Keratinocyte (primary cell): ENCODE measurements around the gene HRCT1. TPM values are rescaled to one million over a fixed set of nuclear protein-coding genes. Genes with fewer than 3 reads are reported as not detected.

ENCODE experiments used
- DNase-seq: peaks from one replicate; pipeline ENCODE4 v3.0.0-alpha.2; 2011; ENCODE audit warnings: low read depth, missing footprints, low spot score
- FAIRE-seq: peaks from 2 replicates; lab custom pipeline; 2011; peaks lifted over from hg19 to GRCh38; lab: Jason Lieb, UNC
- H2AFZ ChIP-seq: 2 replicates; pipeline ENCODE4 v1.6.0; 2012; ENCODE audit warnings: low read length, control low read depth, inconsistent platforms; ENCODE audit not compliant: control insufficient read depth
- H3K27ac ChIP-seq: 2 replicates; pipeline ENCODE4 v1.5.1; 2011; ENCODE audit warnings: low read length; ENCODE audit not compliant: control insufficient read depth, insufficient read depth
- H3K27me3 ChIP-seq: 3 replicates; pipeline ENCODE4 v1.6.0; 2011; ENCODE audit warnings: low read length; ENCODE audit not compliant: control insufficient read depth, insufficient read depth; ENCODE audit errors: extremely low read depth
- H3K36me3 ChIP-seq, 2 experiments: 2 replicates in 1 of 2; 3 replicates in 1 of 2; pipeline ENCODE4 v1.5.1; 2011; ENCODE audit warnings: low read length in 2 of 2, mild to moderate bottlenecking in 1 of 2; ENCODE audit not compliant: control insufficient read depth in 2 of 2, insufficient read depth in 2 of 2; ENCODE audit errors: extremely low read depth in 1 of 2
- H3K4me1 ChIP-seq: 3 replicates; pipeline ENCODE4 v1.5.1; 2011; ENCODE audit warnings: low read length; ENCODE audit not compliant: control insufficient read depth, insufficient read depth; ENCODE audit errors: extremely low read depth
- H3K4me2 ChIP-seq: 3 replicates; pipeline ENCODE4 v1.6.0; 2011; ENCODE audit warnings: low read depth, low read length; ENCODE audit not compliant: control insufficient read depth, insufficient read depth; ENCODE audit errors: extremely low read depth
- H3K4me3 ChIP-seq, 3 experiments: fragments of 200-600 bp in 1 of 3; sonication (generic) in 1 of 3; 2 replicates in 2 of 3; 3 replicates in 1 of 3; pipeline ENCODE4 v1.5.1; 2011 to 2016; ENCODE audit warnings: low read length in 3 of 3, mild to moderate bottlenecking in 3 of 3, control low read depth in 2 of 3, inconsistent platforms in 1 of 3, low read depth in 1 of 3, mixed read lengths in 1 of 3, mixed run types in 1 of 3, moderate library complexity in 1 of 3; ENCODE audit not compliant: control insufficient read depth in 2 of 3, insufficient read depth in 2 of 3; ENCODE audit errors: extremely low read depth in 1 of 3
- H3K79me2 ChIP-seq: 2 replicates; pipeline ENCODE4 v1.6.0; 2012; ENCODE audit warnings: low read length; ENCODE audit not compliant: control insufficient read depth, insufficient read depth
- H3K9ac ChIP-seq: 3 replicates; pipeline ENCODE4 v1.6.0; 2011; ENCODE audit warnings: low read length; ENCODE audit not compliant: control insufficient read depth, insufficient read depth; ENCODE audit errors: extremely low read depth
- H3K9me1 ChIP-seq: 3 replicates; pipeline ENCODE4 v1.6.0; 2011; ENCODE audit warnings: low read length; ENCODE audit not compliant: control insufficient read depth, insufficient read depth; ENCODE audit errors: extremely low read depth
- H3K9me3 ChIP-seq: 2 replicates; pipeline ENCODE4 v1.5.1; 2012; ENCODE audit warnings: low read depth, low read length; ENCODE audit not compliant: control insufficient read depth
- H4K20me1 ChIP-seq: 3 replicates; pipeline ENCODE4 v1.6.0; 2011; ENCODE audit warnings: low read length; ENCODE audit not compliant: control insufficient read depth, insufficient read depth; ENCODE audit errors: extremely low read depth
- EZH2 ChIP-seq: IDR thresholded peaks from one replicate; pipeline ENCODE4 v1.6.1; 2012; ENCODE audit warnings: inconsistent platforms, mild to moderate bottlenecking, low read length, moderate library complexity
- dilution Hi-C: fragments of 300-500 bp; cut with MboI; formaldehyde crosslinking; loops from one replicate; pipeline ENCODE4 v1.7.0; 2020; ENCODE audit warnings: low sequenced_read_pairs; ENCODE audit not compliant: extremely low pct_ligation_motif_present
- polyA plus RNA-seq, 5 experiments: library from polyadenylated mRNA; depleted of rRNA in 3 of 5; stranded (reverse) in 3 of 5; stranded (forward) in 1 of 5; unstranded in 1 of 5; fragments of >200 nt; gene quantifications; 1 replicate in 1 of 5; 2 replicates in 3 of 5; 3 replicates in 1 of 5; pipeline versions ENCODE4 v1.2.1 to v1.2.3, GENCODE V29; 2011 to 2012; ENCODE audit warnings: missing spikeins in 2 of 5, low read depth in 1 of 5, low replicate concordance in 1 of 5
- TF ChIP-seq, protein P1 (sequence below), 3 experiments: IDR thresholded peaks in 1 of 3; conservative IDR thresholded peaks in 1 of 3; optimal IDR thresholded peaks in 1 of 3; 2 replicates in 2 of 3; 3 replicates in 1 of 3; pipeline versions ENCODE3 to v1.5.1; 2011; ENCODE audit warnings: low read length in 3 of 3, mild to moderate bottlenecking in 3 of 3, moderate library complexity in 2 of 3, control low read depth in 1 of 3, inconsistent platforms in 1 of 3; ENCODE audit not compliant: insufficient read depth in 2 of 3; ENCODE audit errors: extremely low read depth in 1 of 3

HRCT1 gene
- polyA plus RNA-seq, 1 donor (not counting 4 experiments of a cell fraction or from before 2014, with no cell fraction given), result not detected

DNA sequence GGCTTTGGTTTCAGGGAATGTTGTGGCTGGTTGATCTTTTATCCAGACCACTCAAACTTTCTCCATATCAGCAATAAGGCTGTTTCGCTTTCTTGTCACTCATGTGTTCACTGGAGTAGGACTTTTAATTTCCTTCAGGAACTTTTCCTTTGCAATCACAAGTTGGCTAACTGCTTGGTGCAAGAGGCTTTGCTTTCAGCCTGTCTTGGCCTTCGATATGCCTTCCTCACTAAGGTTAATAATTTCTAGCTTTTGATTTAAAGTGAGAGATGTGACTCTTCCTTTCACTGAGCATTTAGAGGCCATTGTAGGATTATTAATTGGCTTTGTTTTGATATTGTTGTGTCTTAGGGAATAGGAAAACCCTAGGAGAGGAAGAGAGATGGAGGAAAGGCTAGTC, 7.0 kb upstream of the HRCT1 start:
- no peak overlapping the region for H3K9ac ChIP-seq
- dilution Hi-C loops, result no loop called here

GRCh38 chr9:35903049-35903448, 3.0 kb upstream of the HRCT1 start:
- H3K9ac ChIP-seq, result no peak overlapping the region
- no peak overlapping the region for H3K4me2 ChIP-seq
- no peaks in the 10 kb centered on the region for H3K79me2 ChIP-seq
- no peaks in the 10 kb centered on the region for H3K9me3 ChIP-seq
- peaks cover 26% of the 10 kb centered on the region for H3K4me1 ChIP-seq
- TF ChIP-seq, protein P1, sequence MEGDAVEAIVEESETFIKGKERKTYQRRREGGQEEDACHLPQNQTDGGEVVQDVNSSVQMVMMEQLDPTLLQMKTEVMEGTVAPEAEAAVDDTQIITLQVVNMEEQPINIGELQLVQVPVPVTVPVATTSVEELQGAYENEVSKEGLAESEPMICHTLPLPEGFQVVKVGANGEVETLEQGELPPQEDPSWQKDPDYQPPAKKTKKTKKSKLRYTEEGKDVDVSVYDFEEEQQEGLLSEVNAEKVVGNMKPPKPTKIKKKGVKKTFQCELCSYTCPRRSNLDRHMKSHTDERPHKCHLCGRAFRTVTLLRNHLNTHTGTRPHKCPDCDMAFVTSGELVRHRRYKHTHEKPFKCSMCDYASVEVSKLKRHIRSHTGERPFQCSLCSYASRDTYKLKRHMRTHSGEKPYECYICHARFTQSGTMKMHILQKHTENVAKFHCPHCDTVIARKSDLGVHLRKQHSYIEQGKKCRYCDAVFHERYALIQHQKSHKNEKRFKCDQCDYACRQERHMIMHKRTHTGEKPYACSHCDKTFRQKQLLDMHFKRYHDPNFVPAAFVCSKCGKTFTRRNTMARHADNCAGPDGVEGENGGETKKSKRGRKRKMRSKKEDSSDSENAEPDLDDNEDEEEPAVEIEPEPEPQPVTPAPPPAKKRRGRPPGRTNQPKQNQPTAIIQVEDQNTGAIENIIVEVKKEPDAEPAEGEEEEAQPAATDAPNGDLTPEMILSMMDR (optimal IDR thresholded peaks at IDR 0.05 in 1 of 3, IDR thresholded peaks at IDR 0.05 in 1 of 3, conservative IDR thresholded peaks at IDR 0.05 in 1 of 3; ENCODE audit: extremely low read depth in 1 of 3, insufficient read depth in 2 of 3, low read length in 3 of 3), result peak; percentile 42 to 64 (median 60)
- TF ChIP-seq EZH2, result no peak
- peak; percentile 36 for DNase-seq
- peak; percentile 84 for FAIRE-seq
- dilution Hi-C loops, result no loop called here
- no peak overlapping the region for H2AFZ ChIP-seq
- H3K36me3 ChIP-seq, result no peaks in the 10 kb centered on the region
- no peak overlapping the region for H3K27ac ChIP-seq
- no peaks in the 10 kb centered on the region for H3K9me1 ChIP-seq
- H4K20me1 ChIP-seq, result no peaks in the 10 kb centered on the region
- H3K4me3 ChIP-seq, result no peak overlapping the region
- H3K27me3 ChIP-seq, result no peaks in the 10 kb centered on the region

More for the DNA sequence above, 7.0 kb upstream of the HRCT1 start:
- H3K4me3 ChIP-seq, result no peak overlapping the region
- H3K79me2 ChIP-seq, result no peaks in the 10 kb centered on the region
- no peaks in the 10 kb centered on the region for H3K9me1 ChIP-seq
- H3K4me2 ChIP-seq, result no peak overlapping the region
- H3K4me1 ChIP-seq, result no peaks in the 10 kb centered on the region
- H2AFZ ChIP-seq, result no peak overlapping the region
- no peaks in the 10 kb centered on the region for H4K20me1 ChIP-seq
- no peaks in the 10 kb centered on the region for H3K9me3 ChIP-seq
- FAIRE-seq, result no peak
- H3K27ac ChIP-seq, result no peak overlapping the region
- H3K27me3 ChIP-seq, result no peaks in the 10 kb centered on the region
- no peaks in the 10 kb centered on the region for H3K36me3 ChIP-seq
- TF ChIP-seq, protein P1 (optimal IDR thresholded peaks at IDR 0.05 in 1 of 3, IDR thresholded peaks at IDR 0.05 in 1 of 3, conservative IDR thresholded peaks at IDR 0.05 in 1 of 3; ENCODE audit: extremely low read depth in 1 of 3, insufficient read depth in 2 of 3, low read length in 3 of 3), result no peak
- DNase-seq, result no peak
